Pancreas (tissue), 10 donors: ENCODE data around the gene DUSP9. TPM values are rescaled to one million over a fixed set of nuclear protein-coding genes. Genes with fewer than 3 reads are reported as not detected.

Experiments used
- ATAC-seq, 4 donors: fragments of 200-7000 bp; cut with Tn5 transposase; one replicate each; pipeline versions ENCODE4 v1.8.0 to v1.9.1; 2020; ENCODE audit warnings: mild to moderate bottlenecking in 4 of 4, moderate library complexity in 4 of 4
- DNase-seq, 6 donors: peaks; one replicate each; pipeline ENCODE4 v3.0.0-alpha.2; 2020
- FAIRE-seq: peaks from 2 replicates; lab custom pipeline; 2012; peaks lifted over from hg19 to GRCh38; lab: Jason Lieb, UNC
- H3K27ac ChIP-seq, 4 donors: fragments of 200-600 bp; sonication (generic); 1 replicate in 3 of 4; 2 replicates in 1 of 4; pipeline versions ENCODE4 v1.5.0 to v1.8.0; 2020
- H3K27me3 ChIP-seq, 4 donors: fragments of 200-600 bp; one replicate each; pipeline ENCODE4 v1.8.0; 2021
- H3K36me3 ChIP-seq, 3 donors: fragments of 200-600 bp; sonication (generic) in 1 of 3; one replicate each; pipeline versions ENCODE4 v1.5.0 to v1.8.0; 2020 to 2021
- H3K4me1 ChIP-seq, 3 donors: fragments of 200-600 bp; one replicate each; pipeline ENCODE4 v1.8.0; 2021
- H3K4me3 ChIP-seq, 4 donors: fragments of 200-600 bp; sonication (generic) in 2 of 4; one replicate each; pipeline versions ENCODE4 v1.5.0 to v1.8.0; 2020 to 2021
- H3K9me3 ChIP-seq, 4 donors: fragments of 200-600 bp; one replicate each; pipeline ENCODE4 v1.8.0; 2021
- WGBS, 2 donors: extraction: QIAGEN DNeasy Blood & Tissue Kit; methylation state at CpG; one replicate each; pipeline ENCODE4 v1.1.7; 2013; 5-methylcytosine and 5-hydroxymethylcytosine counted together
- intact Hi-C, 3 donors: fragments of 100-400 bp; cut with DNase I; formaldehyde crosslinking; loops; one replicate each; pipeline versions ENCODE4 v1.11.1 to v1.14.2; 2022
- polyA plus RNA-seq, 2 donors: library from polyadenylated mRNA; stranded (reverse); fragments of 200-250 nt; gene quantifications; one replicate each; pipeline ENCODE4 v1.2.3, GENCODE V29; 2013
- total RNA-seq, 6 donors: library from RNA; stranded (reverse); fragmentation: NEBNext Ultra II Directional in 4 of 6; extraction: Animal tissue kit (Norgen Biotek cat#: 25700) in 4 of 6; gene quantifications; one replicate each; pipeline versions ENCODE4 v1.2.1 to v1.2.4, GENCODE V29; 2021 to 2023
- TF ChIP-seq, protein P1 (sequence below), 4 donors: fragments of 200-600 bp; sonication (generic) in 3 of 4; IDR thresholded peaks; one replicate each; pipeline versions ENCODE4 v1.5.0 to v1.8.0; 2021; ENCODE audit warnings: antibody characterized with exemption in 4 of 4
- donor health status: healthy with polysubstance abuse.
- donor health status: DM: no; HTN: no; CAD: no; lungs with moderate emphysema.
- donor health status: DM: no; HTN: no; CAD: no.
- donor health status: control.
- donor health status: control.
- donor health status: Bipolar disorder and iron deficiency.
- donor health status: DM: yes; HTN: yes; CAD: no.
- donor health status: DM: no; HTN: no; CAD: no.
- donor health status: DM: no; HTN: no; CAD: no.
- donor health status: DM: yes; HTN: yes; CAD: no.

The DUSP9 gene
- total and polyA plus RNA-seq, 8 donors = 0.07 to 0.28 (median 0.12) TPM; not detected in 4

DNA sequence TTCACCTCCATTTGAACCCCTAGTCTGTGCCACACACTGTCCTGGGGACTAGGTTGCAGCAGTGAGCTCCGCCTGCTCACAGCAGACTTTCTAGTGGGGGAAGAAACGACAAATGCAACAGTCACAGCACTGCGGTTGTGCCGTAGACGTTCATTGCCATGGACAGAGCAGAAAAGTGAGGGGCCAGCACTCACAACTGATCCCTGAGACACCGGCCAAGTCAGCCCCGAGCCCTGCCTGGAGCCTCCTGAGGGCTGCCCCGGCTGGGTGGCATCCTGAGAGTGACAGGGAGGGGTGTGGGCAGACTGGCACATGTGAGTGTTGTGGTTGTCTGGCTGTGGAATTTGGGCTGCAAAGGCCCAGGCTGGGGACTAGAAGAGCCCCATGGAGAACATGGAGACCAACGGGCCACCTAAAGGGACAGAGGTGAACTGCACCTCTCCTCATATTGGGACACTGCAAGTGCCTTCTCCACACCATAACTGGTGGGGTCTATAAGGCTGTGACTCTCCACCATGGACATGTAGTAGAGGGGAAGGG is 4.6 kb downstream of the DUSP9 start:
- FAIRE-seq = no peak
- DNase-seq = peak in 2 of 6 donors; percentile 8 to 42
- Histone ChIP-seq H3K4me3 (no peak overlapping the region), H3K4me1 (no peaks in the 10 kb centered on the region), H3K27ac (no peak overlapping the region), H3K36me3 (no peaks in the 10 kb centered on the region), H3K27me3 (peaks cover 0 to 3% (median under 1%) of the 10 kb centered on the region in 4 donors), H3K9me3 (peaks cover 0 to 5% (median 0%) of the 10 kb centered on the region in 4 donors)
- TF ChIP-seq, protein P1, sequence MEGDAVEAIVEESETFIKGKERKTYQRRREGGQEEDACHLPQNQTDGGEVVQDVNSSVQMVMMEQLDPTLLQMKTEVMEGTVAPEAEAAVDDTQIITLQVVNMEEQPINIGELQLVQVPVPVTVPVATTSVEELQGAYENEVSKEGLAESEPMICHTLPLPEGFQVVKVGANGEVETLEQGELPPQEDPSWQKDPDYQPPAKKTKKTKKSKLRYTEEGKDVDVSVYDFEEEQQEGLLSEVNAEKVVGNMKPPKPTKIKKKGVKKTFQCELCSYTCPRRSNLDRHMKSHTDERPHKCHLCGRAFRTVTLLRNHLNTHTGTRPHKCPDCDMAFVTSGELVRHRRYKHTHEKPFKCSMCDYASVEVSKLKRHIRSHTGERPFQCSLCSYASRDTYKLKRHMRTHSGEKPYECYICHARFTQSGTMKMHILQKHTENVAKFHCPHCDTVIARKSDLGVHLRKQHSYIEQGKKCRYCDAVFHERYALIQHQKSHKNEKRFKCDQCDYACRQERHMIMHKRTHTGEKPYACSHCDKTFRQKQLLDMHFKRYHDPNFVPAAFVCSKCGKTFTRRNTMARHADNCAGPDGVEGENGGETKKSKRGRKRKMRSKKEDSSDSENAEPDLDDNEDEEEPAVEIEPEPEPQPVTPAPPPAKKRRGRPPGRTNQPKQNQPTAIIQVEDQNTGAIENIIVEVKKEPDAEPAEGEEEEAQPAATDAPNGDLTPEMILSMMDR (IDR thresholded peaks at IDR 0.05) = no peak
- intact Hi-C loops = no loop called here
- peak in 1 of 4 donors; percentile 22 for ATAC-seq
- WGBS, 2 donors = 72 to 79% methylated on average over 9 of the region's 9 CpGs

GRCh38 chrX:153653556-153653955 is 6.6 kb downstream of the DUSP9 start:
- FAIRE-seq (peak; percentile 65), ATAC-seq (no peak), DNase-seq (no peak)
- H3K36me3 ChIP-seq = no peaks in the 10 kb centered on the region
- H3K4me3 ChIP-seq = no peak overlapping the region
- H3K9me3 ChIP-seq = peaks cover 0 to 5% (median 0%) of the 10 kb centered on the region in 4 donors
- 87 to 94% methylated on average over 2 of the region's 2 CpGs for WGBS, 2 donors
- peaks cover 0 to 5% (median 0%) of the 10 kb centered on the region in 4 donors for H3K27me3 ChIP-seq
- intact Hi-C loops = no loop called here
- no peak overlapping the region for H3K27ac ChIP-seq
- TF ChIP-seq, protein P1 (IDR thresholded peaks at IDR 0.05) = no peak
- H3K4me1 ChIP-seq = no peaks in the 10 kb centered on the region

- H3K27ac ChIP-seq = no peak overlapping the region
- ATAC-seq = no peak
- no peaks in the 10 kb centered on the region for H3K36me3 ChIP-seq
- peaks cover 0 to 5% (median 0%) of the 10 kb centered on the region in 4 donors for H3K9me3 ChIP-seq
- TF ChIP-seq, protein P1 (IDR thresholded peaks at IDR 0.05) = no peak
- 75 to 78% methylated on average over 9 of the region's 9 CpGs for WGBS, 2 donors
- DNase-seq = peak in 2 of 6 donors; percentile 28 to 32
- no peaks in the 10 kb centered on the region for H3K4me1 ChIP-seq
- no peak overlapping the region for H3K4me3 ChIP-seq
- no peak for FAIRE-seq
- intact Hi-C loops = no loop called here
- H3K27me3 ChIP-seq = peaks cover 0 to 26% (median 3%) of the 10 kb centered on the region in 4 donors
These were observed 10.2 kb downstream of the DUSP9 start for GRCh38 chrX:153657161-153657560.

DNA sequence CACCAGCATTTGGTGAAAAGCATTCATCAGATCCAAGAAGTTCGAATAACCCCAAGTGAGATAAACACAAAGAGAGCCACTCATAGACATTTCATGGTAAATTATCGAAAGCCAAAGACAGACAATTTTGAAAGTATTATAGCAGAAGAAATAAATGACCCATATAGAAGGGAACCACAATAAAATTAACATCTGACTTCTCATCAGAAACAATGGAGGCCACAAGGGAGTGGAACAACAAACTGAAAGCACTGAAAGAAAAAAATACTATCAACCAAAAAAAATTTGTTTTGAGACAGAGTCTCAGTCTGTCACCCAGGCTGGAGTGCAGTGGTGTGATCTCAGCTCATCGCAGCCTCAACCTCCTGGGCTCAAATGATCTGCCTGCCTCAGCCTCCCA is 12.3 kb downstream of the DUSP9 start:
- Histone ChIP-seq H3K27ac (no peak overlapping the region), H3K27me3 (peaks cover 0 to 41% (median 3%) of the 10 kb centered on the region in 4 donors), H3K36me3 (no peaks in the 10 kb centered on the region), H3K9me3 (no peaks in the 10 kb centered on the region), H3K4me3 (no peak overlapping the region), H3K4me1 (no peaks in the 10 kb centered on the region)
- DNase-seq (no peak), FAIRE-seq (no peak), ATAC-seq (no peak)
- WGBS, 2 donors = 72 to 86% methylated on average over 3 of the region's 3 CpGs
- TF ChIP-seq, protein P1 (IDR thresholded peaks at IDR 0.05) = no peak
- intact Hi-C loops = no loop called here

DNA sequence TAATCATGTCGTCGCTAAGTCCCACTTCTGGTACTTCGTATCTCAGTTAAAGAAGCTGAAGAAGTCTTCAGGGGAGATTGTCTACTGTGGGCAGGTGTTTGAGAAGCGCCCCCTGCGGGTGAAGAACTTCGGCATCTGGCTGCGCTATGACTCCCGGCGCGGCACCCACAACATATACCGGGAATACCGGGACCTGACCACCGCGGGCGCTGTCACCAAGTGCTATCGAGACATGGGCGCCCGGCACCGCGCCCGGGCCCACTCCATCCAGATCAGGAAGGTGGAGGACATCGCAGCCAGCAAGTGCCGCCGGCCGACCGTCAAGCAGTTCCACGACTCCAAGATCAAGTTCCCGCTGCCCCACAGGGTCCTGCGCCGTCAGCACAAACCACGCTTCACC is 15.3 kb downstream of the DUSP9 start:
- no peaks in the 10 kb centered on the region for H3K9me3 ChIP-seq
- H3K36me3 ChIP-seq = no peaks in the 10 kb centered on the region
- H3K4me1 ChIP-seq = no peaks in the 10 kb centered on the region
- no peak overlapping the region for H3K4me3 ChIP-seq
- FAIRE-seq (no peak), ATAC-seq (peak in 3 of 4 donors; percentile 27 to 47 (median 36)), DNase-seq (peak; percentile 17 to 76 (median 54))
- H3K27ac ChIP-seq = no peak overlapping the region
- intact Hi-C loops = no loop called here
- WGBS, 2 donors = 9 to 25% methylated on average over 31 of the region's 31 CpGs
- TF ChIP-seq, protein P1 (IDR thresholded peaks at IDR 0.05) = peak in 2 of 4 donors; percentile 20 to 21
- peaks cover 0 to 41% (median 3%) of the 10 kb centered on the region in 4 donors for H3K27me3 ChIP-seq
